Prostate gland (tissue), 2 donors: Measurements from ENCODE around the gene AGPAT1.

Experiments used
- CTCF ChIP-seq, 4 experiments: fragments of 200-600 bp in 2 of 4; fragments of 450-650 bp in 2 of 4; sonication (generic) in 2 of 4; IDR thresholded peaks; 1 replicate in 3 of 4; 2 replicates in 1 of 4; pipeline ENCODE4 v1.5.1; 2016 to 2019; ENCODE audit warnings: antibody characterized with exemption in 4 of 4, mild to moderate bottlenecking in 2 of 4, moderate library complexity in 2 of 4
- POLR2A ChIP-seq: fragments of 450-650 bp; IDR thresholded peaks from one replicate; pipeline ENCODE4 v1.6.1; 2016; ENCODE audit warnings: antibody characterized with exemption, mild to moderate bottlenecking
- POLR2AphosphoS5 ChIP-seq: sonication (generic); formaldehyde crosslinking; IDR thresholded peaks from one replicate; pipeline ENCODE4 v1.6.1; 2017; ENCODE audit warnings: antibody characterized with exemption

DNA sequence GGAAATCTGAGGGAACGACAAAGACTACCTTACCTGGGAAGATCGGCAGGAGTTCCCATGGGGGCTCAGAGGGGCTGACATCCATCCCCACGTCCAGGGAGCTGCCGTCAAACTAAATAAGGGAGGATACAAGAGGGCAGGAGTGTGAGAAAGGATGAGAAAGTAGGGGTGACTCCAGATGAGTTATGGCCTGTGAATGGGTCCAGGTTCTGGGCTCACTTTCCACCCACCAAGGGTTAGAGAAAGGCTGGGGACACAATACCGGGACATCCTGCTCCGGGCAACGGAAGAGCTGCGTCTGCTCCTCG is 48.5 kb downstream of the AGPAT1 start:
- no peak for TF ChIP-seq POLR2A
- TF ChIP-seq CTCF (IDR thresholded peaks at IDR 0.05), result no peak
- TF ChIP-seq POLR2AphosphoS5, result no peak
